T-helper 1 cell treated with Interleukin-12 subunit alpha and Interleukin-12 subunit beta and Interleukin-4 antibody, amounts not matched to agents 30 ng/mL and 1 ng/mL, for 36 hours (primary cell): ENCODE results near the gene SEMA6A. TPM values are rescaled to one million over a fixed set of nuclear protein-coding genes. Genes with fewer than 3 reads are reported as not detected.

Experiments used
- intact Hi-C: fragments of 100-400 bp; cut with micrococcal nuclease; formaldehyde crosslinking; loops from one replicate; pipeline ENCODE4 v1.15.1; 2024
- total RNA-seq: library from RNA; stranded (reverse); gene quantifications from 2 replicates; pipeline ENCODE4 v1.2.3, GENCODE V29; 2022

Gene SEMA6A
- total RNA-seq, 1 donor from 2014 or later = 0.15 TPM

DNA sequence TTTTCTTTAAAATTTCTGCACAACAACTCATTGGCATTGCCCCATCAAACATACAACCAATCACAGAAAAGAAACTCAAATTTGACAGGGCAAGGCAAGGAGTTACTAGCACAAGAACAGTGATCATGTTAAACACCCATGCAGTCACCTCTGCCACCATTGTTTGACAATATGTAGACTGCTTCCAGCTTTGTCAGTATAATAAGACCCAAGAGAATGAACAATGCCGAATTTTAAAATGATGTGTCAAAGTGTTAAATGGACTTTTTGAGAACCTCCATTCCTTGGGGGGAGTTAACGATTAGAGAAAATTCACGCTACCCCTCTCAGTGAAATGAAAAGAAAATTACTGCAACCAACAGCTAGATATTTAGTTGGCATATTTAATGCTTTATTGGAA is 109.2 kb downstream of the SEMA6A start:
- intact Hi-C loops = no loop called here

DNA sequence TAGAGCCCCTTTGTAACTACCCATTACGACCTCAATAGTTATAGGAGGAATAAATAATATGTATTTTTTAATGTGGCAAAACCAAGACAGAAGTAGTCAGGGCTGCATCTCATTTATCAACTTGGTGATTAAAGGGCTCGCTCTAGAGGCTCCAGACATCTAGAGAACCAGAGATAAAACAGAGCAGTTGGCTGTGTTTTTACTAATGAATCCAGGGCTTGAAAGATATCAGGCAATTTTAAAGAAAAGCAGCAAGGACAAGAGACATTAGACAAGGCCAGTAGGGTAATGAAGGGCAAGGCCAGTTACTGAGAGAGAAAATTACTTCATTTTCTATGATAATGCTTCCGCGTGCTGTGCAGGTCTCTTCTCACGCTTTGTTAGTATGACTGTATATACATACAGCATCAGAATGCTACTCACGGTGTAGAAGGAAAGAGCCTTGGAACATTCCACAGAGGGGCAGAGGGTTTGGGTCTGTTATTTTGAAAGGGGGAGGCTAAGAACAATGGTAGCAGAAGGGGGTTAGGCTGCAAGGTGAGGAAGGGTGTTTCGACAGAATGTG is 110.4 kb downstream of the SEMA6A start:
- intact Hi-C loops = no loop called here

DNA sequence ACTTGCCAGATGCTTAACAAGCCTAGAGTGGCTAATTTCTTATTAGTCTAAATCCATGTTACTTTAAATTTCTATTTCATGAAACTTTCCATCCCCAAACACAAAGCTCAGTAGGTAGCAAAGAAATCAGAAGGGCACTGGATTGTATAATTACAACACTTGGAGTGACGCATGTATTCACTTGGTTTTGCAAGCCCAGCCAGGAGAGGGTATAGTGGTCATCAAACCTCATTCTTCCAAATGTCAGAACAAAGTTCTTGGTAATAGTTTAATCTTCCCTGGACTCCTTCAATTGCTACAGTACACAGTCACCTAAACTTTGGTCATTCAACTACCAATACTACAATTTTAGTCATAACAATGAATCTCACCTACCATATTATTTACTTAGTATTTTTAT is 112.1 kb downstream of the SEMA6A start:
- intact Hi-C loops = no loop called here

DNA sequence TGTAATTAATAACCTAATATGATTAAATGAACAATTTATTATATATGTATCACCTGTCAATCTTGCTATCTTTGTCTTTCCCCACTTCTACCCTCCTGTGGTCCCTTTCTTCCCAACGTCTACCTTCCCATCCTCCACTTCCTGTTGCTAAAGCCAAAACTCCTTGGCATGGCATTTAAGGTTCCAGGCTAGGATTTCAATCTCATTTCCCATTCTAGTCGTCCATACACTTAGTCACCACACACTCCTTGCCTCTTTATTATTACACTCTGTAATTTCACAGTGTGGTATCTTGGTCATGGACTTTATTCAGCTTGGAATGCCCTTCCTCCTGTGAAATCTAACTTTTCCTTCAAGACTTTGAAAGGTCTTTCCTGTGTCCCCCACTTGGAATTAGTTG is 115.3 kb downstream of the SEMA6A start:
- intact Hi-C loops = no loop called here

DNA sequence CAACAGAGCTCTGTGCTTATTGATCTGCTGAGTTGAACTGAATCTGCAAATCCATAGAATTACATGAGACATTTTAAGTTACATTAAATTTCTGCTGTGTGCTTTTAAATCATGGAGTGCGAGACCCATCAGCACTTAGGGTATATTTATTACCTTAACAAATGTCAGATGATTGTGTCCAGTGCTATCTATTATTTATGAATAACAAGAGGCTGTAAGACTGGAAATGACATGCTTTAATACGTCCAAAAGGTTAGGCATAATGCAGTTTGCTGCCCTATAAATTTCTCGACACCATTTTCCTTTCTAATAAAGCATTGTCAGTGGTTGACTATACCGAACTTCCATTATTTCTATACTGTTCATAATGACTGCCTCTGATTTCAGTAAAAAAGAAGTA is 117.6 kb downstream of the SEMA6A start:
- intact Hi-C loops = no loop called here

DNA sequence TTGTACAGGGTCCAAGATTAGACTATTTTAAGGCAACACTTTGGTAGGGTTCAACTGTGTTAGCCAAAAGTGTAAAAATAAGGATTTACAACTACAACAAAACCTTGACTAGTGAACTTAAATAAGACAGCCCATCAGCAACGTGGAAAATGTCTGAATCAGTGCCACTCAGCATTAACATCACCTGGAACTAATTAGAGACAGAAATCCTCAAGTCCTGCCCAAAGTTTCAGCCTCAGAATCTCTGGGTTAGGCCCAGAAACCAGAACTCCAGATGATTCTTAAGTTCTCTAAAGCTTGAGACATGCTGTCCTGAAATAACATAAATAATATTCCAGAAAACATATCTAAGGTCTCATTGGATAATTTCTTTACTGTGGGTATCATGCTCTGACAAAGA is 118.6 kb downstream of the SEMA6A start:
- intact Hi-C loops = no loop called here

DNA sequence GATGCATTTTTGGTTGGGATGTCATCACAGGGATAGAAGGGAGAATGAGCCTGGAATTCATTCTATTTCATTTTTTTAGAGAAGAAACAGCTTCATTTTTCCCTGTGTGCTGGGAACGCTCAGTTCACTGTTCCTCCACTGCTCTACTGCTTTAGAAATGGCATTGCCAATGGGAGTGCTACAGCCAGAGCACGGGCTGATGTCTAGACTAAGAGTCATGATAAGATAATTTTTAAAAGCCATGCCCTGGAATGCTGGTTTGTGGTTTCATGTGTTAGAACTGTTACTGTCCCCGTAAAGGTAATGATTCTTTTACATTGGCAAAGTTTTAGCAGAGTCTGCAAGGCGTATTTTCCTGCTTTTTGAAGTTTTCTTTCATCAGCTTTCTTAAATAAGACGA is 119.6 kb downstream of the SEMA6A start:
- intact Hi-C loops = no loop called here

DNA sequence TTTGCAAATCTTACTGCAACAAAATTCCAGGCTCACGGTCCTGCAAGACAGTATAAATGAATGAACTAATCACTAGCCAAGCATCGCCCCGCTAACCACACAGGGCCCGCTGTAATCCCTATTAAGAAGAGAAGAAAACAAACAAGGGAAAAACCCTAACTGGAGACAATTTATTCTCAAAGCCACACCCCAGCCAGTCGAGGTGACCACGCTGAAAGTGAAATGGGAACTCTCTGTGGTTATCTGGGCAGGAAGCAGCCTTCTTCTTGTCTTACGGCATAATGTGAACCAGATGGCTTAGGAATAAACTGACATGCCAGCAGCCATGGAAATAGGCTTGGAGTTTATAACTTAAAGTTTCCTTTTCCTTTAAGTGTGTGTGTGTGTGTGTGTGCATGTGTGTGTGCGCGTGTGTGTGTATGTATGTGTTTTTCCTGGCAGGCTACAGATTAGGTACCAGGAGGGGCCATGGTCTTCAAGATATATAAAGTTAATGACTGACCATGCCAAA is 120.2 kb downstream of the SEMA6A start:
- intact Hi-C loops = no loop called here

DNA sequence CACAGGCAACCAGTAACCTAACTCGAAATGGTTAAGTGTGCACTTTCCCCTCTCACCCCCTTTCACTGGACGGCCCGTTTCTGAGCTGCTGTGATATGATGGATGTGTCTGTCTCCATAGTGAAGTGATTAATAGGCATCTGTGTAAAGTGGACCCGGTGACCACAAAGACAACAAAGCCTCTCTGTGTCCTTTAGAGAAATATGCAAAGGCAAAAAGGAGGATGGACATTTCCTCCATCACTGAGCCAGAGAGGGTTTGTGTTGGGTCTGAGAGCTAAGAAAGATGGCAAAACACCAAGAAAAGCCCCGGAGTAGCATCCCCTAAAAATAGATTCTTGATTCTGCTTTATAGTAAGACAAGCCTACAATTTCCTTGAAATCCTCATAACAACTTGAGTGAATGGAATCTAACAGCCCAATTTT is 120.6 kb downstream of the SEMA6A start:
- intact Hi-C loops = no loop called here

DNA sequence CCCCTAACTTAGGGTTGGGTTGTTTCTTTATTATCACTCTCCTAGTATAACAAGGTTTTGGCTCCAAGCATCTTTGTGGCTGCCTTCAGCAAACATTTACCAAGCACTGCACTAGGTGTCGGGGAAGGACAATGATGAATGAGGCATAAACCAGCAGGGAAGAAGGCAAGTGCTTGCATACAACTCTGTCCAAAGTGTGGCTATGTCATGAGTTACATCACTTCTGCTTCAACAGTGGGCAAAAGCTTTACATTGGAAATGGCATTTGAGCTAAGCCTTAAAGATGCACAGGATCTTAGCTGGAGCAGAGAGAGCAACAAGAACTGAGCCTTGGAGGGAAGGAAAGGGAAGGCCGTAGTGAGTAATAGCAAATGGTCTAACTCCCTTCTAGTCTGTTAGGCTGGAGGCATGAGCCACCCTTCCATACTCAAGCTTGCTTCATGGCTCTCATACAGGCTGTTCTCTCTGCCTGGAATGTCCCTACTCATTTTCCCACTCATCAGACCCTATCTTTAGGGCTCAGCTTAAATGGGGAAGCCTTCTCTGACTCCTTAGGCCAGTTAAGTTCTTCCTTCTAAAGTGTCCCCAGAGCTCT is 121.8 kb downstream of the SEMA6A start:
- intact Hi-C loops = no loop called here

DNA sequence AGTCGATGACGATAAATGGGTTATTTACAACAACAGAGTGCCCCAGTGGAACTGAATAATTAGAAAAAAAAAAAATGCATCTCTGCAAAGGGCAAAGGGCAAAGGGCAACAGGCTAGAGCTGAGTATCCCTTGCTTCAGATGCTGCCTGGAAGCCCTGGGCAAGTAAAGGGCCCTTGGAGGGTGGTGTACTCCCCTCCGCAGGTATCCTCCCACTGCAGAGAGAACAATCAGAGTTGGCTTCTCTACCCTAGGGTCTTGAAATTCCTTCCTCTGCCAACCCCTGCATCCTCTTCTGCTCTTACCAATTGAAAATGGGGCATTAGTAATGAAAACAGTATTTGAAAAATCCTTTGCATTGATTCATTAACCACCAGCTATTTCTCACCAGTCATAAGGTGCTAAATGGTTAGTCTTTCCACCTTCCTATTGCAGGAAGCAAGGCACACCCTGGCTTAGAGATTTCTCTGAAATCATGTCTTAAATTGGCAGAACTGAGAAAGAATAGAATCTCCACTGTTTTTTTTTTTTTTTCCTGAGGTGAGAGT is 122.6 kb downstream of the SEMA6A start:
- intact Hi-C loops = no loop called here

DNA sequence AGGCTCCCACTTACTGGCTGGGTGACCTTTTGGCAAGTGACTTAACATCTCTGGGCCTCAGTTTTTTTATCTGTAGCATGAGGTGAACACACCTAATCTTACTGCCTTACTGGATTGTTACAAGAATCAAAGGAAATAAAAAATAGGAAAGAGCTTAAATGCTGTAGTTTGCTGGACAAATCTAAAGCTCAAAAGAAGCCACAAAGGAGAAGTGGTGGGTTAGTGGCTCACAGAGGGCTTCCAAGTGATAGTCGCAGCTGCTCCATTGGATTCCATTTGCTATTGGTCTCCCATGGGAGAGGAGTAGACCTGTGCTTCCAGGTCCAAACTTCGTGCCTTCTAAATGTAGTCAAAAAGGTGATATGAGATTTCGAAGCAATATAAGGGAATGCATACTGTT is 123.6 kb downstream of the SEMA6A start:
- intact Hi-C loops = no loop called here

DNA sequence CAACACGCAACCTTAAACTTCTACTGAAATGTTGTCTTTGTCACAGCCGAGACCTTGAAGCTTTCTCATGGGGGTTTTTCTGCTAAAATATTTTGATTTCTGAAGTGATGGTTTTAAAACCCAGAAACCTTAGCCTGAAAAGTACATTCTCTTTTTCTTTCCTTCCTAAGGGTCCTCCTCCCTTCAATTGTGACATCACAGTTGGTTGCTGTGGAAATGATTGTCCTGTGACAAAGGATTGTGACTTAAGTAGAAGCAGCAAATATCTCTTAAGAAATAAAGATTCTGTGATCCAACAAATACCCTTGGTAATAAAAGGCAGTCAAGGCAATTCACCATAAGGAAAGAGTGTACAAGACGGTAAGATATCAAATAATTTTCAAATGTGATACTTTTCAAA is 125.2 kb downstream of the SEMA6A start:
- intact Hi-C loops = no loop called here

DNA sequence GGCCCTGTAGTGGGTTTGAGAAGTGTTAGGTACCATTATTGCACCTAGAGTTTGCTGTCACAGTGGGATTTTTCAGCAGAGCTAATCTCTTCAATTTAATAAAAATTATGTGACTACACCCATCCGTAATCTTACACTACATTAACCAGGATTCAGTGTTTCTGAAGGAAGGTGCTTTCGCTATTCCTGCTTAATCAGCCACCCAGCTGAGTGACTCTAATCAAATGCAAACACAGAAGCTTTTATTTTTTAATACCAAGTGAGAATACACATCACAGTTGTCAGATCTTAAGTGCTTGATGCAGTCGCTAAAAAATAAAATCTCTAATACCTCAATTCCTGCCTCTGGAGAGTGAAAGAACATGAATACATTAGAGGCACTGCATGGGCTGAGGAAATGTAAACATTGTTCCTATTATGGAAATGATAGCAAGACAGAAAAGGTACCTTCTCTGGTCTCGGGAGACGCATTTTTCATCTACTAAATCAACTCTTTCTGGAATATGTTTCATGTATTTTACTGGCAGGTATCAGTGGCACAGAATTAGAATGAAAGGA is 125.7 kb downstream of the SEMA6A start:
- intact Hi-C loops = no loop called here

DNA sequence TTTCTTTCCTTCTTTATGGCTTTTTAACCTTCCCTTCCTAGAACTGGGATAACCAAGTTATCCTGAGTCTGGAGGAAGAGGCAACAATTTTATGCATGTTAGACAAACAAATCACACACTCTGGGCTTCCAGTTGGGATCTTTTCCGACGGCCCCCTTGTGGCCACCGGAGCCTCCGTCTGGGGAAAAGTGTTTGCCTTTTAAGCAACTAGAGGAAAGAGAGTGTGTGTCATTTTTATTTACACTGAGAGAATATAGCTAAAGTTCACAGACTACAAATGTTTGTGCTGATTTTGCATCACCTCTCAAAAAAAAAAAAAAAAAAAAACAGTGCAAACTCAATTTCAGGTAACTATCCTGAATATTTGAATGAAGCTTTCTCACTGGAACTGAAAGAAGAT is 126.2 kb downstream of the SEMA6A start:
- intact Hi-C loops = no loop called here

DNA sequence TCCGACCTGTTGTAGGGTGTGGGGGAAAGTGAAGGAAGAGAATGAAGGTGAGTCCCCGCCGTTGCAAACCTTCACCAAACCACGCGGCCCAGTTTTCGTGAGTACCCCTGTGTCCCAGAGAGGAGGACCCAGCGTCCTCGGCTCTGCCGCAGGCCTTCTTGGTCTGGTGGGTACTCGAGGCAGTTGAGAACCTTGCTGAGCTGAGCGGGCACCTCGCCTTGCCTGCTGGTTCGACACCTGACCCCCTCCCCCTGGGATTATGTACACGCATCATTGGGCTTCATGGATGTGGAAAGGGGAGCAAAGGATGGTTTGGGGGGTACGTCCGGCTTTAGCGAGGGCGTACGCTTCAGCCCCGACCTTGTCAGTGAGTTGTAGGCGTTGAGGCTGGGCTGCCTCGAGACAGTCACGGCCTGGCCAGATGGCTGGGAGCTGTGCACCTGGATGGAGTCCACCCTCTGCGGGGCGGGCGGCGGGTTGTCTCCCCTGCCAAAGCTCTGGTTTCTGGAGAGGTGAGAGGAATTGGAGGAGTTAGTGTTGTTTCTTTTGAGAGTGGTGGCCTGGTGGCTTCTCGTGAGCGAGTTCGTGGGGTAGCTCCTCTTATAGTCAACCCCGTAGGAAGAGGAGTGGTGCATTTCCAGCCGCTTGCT is 128.1 kb downstream of the SEMA6A start:
- intact Hi-C loops = no loop called here

DNA sequence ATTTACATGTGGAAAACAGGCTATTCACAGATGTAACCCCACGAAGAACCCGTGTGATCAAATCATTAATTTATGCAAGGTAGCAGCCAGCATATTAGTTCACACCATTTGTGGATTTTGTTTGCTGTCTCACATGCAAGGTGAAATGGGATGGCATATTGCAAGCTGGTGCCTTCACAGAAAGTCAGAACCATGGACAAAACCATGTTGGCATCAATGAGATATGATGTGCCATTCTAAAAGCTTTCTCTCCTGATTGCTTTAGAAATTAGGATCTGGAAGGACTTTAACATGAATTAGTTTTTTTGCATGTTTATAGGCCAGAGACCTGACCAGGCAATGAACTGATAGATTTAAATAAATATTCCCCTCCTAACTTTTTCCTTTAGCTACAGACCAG is 129.3 kb downstream of the SEMA6A start:
- intact Hi-C loops = no loop called here

DNA sequence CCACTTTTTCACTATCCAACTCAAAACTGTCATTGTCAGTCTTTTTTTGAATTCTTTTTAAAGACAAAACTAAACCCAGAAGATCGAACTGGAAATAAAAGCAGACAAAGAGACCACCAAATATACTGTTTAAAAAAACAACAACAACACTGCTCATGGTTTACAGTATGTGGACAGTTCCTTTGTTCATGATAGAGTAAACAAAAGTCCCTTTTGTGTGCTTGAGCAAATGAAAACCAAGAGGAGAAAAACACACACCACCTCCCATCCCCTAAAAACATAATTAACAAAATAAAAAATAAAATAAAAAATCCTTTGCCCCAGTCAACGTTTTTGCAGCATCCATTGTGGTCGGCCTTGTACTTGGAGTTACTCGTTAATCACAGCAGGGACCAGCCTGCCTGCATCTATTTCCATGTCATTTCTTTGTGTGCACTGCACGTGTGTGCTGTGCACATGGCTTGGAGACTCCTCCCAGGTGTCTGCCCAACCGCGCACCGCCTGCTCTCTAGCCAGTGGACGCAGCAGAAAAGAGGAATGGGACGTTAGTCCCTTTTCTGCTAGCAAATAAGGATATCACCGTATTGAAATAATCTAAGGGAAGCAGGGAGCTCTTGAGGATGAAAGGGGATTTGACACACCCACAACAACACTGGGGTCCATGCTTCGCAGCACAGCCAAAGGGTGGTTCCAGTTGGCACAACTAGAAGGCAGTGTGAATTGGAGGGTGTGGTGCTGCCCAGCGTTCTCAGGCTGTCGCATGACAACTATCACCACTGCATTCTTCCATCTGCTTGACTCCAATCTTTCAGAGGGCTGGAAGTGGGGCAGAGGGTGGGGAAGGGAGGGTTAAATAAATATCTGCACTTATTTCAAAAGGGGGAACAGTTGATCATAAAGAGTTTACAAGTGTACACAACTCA is 130.0 kb downstream of the SEMA6A start:
- intact Hi-C loops = no loop called here

DNA sequence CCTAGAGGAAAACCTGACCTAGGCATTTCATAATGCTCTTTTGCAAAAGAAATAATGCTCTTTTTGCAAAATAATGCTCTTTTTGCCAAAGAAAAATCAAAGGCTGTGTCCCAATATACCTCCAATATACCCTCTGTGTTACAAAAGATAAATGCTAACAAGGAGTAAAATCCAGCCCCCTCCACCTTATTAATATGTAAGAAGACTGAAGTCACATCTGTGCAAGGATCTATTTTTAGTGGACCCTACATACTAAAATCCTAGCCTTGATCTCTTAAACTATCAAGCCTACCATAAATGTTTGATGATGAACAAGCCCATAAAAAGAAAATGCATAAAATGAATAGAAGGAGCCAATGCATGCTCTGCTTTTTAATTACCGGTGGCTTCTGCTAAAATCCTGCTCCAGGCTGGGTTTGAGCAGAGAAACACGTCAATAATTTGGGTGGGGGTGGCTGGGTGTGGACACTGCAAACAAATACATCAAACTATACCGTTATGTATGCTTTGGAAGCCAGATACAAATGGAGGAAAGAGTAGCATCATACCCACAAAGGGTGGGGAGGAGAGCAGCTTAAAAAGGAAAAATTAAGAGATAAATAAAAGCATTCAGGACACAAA is 131.6 kb downstream of the SEMA6A start:
- intact Hi-C loops = no loop called here

DNA sequence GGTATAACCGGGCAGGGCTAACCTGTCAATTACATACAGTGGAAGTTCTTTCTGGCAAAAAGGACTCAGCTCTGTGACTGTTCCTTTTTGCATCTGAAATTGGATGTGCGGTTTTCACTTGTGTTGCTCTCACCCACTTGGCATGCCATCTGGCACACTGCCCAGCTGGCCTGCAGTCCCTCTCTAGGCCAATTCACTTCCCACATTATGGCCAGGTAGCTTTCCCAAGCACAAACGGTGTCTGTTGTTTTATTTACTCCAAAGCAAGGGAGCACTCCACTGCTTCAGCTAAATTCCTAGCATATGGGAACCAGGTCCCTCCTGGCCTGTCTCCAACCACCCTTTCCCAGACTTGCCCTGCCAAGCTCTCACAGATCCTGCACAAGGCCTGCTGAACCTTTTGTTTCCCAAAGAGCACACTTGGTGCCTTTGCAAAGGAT is 132.5 kb downstream of the SEMA6A start:
- intact Hi-C loops = no loop called here

DNA sequence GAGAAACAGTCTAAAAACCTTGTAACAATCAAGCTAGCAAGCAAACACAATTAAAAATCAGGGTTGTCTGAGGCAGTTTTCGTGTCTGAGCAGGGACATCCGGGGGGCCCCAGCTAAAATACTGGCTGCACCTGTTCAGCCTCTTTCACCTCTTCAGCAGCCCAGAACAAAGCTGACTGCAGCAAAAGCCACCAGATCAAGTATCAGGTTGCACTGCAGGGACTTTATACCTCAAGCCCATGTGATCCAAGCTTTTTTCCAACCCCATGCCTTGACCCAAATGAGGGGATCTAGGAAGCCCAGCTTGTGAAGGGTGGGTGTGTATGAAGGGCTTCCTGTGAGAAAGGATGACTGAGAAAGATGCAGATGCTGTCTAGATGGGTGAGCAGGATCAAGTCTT is 133.4 kb downstream of the SEMA6A start:
- intact Hi-C loops = no loop called here
